Measurements from ENCODE around the gene LRP6. TPM values are rescaled to one million over a fixed set of nuclear protein-coding genes. Genes with fewer than 3 reads are reported as not detected.

The LRP6 gene
- total and polyA plus RNA-seq, 4 donors: 14.7 to 76.8 (median 23.2) TPM

DNA sequence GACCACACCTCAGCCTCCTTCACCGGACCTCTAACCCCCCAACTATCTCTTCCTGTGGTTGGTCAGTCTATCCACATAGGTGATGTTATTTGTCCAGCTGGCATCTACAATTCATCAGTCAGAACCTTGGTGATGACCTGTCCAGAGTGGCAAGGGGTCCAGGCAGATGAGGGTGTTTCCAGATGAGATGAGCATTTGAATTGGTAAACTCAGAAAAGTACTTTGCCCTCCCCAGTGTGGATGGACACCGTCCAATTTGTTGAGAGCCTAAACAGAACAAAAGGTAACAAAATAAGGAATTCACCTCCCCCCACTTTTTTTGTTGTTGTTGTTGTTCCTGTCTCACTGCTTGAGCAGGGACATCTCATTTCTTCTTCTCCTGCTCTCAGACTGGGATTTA is 34.3 kb upstream of the LRP6 start:
- Histone ChIP-seq H3K27ac (ENCODE audit: low read depth in 1 of 2, low read length in 2 of 2) (peak overlapping the region; percentile 62 to 66), H3K4me1 (ENCODE audit: control insufficient read depth in 4 of 4, insufficient read depth in 4 of 4, low read length in 3 of 4) (peaks cover 4 to 18% (median 16%) of the 10 kb centered on the region in 4 donors), H3K9me3 (ENCODE audit: control insufficient read depth in 4 of 4, low read length in 3 of 4) (no peaks in the 10 kb centered on the region), H3K36me3 (ENCODE audit: control insufficient read depth in 4 of 4, insufficient read depth in 3 of 4, low read depth in 1 of 4, low read length in 3 of 4) (no peaks in the 10 kb centered on the region), H3K27me3 (ENCODE audit: control insufficient read depth in 4 of 4, insufficient read depth in 4 of 4, low read length in 3 of 4) (no peaks in the 10 kb centered on the region), H3K9ac (ENCODE audit: low read depth in 1 of 2, low read length in 2 of 2) (no peak overlapping the region), H3K4me3 (ENCODE audit: low read depth in 1 of 3, low read length in 3 of 3) (no peak overlapping the region)
- TF ChIP-seq, protein P1, sequence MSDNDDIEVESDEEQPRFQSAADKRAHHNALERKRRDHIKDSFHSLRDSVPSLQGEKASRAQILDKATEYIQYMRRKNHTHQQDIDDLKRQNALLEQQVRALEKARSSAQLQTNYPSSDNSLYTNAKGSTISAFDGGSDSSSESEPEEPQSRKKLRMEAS (IDR thresholded peaks at IDR 0.05): no peak
- TF ChIP-seq GABPA (IDR thresholded peaks at IDR 0.05 in 1 of 2, conservative IDR thresholded peaks at IDR 0.05 in 1 of 2): no peak
- DNase-seq (ENCODE audit: low spot score): no peak
- WGBS: 55% methylated on average over 2 of the region's 2 CpGs

DNA sequence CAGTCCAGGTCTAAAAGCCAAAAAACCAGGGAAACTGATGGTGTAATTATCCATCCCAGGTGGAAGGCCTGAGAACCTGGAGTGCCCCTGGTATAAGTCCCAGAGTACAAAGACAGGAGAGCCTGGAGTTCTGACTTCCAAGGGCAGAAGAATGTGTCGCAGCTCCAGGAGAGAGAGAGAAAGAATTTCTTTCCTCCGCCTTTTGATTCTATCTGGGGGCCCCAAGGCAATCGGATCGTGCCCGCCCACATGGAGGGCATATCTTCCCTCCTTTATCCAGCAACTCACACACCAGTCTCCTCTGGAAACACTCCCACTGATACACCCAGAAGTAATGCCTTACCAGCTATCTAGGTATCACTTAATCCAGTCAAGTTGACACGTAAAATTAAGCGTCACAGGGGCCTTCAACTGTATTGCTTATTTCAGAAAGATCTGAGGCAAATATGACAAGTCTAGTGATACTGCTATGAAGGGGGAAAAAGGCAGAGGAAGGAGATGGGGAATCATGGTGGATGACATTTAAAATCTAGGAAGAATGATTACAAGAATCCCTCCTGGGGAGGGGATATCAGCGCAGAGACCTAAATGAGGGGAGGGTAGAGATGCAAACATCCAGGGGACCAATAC is 30.5 kb upstream of the LRP6 start:
- no peaks in the 10 kb centered on the region for H3K27me3 ChIP-seq (ENCODE audit: control insufficient read depth in 4 of 4, insufficient read depth in 4 of 4, low read length in 3 of 4)
- no peaks in the 10 kb centered on the region for H3K36me3 ChIP-seq (ENCODE audit: control insufficient read depth in 4 of 4, insufficient read depth in 3 of 4, low read depth in 1 of 4, low read length in 3 of 4)
- TF ChIP-seq, protein P2, sequence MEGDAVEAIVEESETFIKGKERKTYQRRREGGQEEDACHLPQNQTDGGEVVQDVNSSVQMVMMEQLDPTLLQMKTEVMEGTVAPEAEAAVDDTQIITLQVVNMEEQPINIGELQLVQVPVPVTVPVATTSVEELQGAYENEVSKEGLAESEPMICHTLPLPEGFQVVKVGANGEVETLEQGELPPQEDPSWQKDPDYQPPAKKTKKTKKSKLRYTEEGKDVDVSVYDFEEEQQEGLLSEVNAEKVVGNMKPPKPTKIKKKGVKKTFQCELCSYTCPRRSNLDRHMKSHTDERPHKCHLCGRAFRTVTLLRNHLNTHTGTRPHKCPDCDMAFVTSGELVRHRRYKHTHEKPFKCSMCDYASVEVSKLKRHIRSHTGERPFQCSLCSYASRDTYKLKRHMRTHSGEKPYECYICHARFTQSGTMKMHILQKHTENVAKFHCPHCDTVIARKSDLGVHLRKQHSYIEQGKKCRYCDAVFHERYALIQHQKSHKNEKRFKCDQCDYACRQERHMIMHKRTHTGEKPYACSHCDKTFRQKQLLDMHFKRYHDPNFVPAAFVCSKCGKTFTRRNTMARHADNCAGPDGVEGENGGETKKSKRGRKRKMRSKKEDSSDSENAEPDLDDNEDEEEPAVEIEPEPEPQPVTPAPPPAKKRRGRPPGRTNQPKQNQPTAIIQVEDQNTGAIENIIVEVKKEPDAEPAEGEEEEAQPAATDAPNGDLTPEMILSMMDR (IDR thresholded peaks at IDR 0.05; ENCODE audit: low read depth, low read length, missing input control): no peak
- no peak for TF ChIP-seq RXRA (IDR thresholded peaks at IDR 0.05)
- TF ChIP-seq HNF4G (IDR thresholded peaks at IDR 0.05): no peak
- TF ChIP-seq, protein P3, sequence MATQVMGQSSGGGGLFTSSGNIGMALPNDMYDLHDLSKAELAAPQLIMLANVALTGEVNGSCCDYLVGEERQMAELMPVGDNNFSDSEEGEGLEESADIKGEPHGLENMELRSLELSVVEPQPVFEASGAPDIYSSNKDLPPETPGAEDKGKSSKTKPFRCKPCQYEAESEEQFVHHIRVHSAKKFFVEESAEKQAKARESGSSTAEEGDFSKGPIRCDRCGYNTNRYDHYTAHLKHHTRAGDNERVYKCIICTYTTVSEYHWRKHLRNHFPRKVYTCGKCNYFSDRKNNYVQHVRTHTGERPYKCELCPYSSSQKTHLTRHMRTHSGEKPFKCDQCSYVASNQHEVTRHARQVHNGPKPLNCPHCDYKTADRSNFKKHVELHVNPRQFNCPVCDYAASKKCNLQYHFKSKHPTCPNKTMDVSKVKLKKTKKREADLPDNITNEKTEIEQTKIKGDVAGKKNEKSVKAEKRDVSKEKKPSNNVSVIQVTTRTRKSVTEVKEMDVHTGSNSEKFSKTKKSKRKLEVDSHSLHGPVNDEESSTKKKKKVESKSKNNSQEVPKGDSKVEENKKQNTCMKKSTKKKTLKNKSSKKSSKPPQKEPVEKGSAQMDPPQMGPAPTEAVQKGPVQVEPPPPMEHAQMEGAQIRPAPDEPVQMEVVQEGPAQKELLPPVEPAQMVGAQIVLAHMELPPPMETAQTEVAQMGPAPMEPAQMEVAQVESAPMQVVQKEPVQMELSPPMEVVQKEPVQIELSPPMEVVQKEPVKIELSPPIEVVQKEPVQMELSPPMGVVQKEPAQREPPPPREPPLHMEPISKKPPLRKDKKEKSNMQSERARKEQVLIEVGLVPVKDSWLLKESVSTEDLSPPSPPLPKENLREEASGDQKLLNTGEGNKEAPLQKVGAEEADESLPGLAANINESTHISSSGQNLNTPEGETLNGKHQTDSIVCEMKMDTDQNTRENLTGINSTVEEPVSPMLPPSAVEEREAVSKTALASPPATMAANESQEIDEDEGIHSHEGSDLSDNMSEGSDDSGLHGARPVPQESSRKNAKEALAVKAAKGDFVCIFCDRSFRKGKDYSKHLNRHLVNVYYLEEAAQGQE (IDR thresholded peaks at IDR 0.05): no peak
- TF ChIP-seq, protein P4, sequence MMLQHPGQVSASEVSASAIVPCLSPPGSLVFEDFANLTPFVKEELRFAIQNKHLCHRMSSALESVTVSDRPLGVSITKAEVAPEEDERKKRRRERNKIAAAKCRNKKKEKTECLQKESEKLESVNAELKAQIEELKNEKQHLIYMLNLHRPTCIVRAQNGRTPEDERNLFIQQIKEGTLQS (IDR thresholded peaks at IDR 0.05): no peak
- no peak for TF ChIP-seq JUND (IDR thresholded peaks at IDR 0.05)
- no peak for TF ChIP-seq YY1 (IDR thresholded peaks at IDR 0.05)
- no peak for TF ChIP-seq NR2F2 (IDR thresholded peaks at IDR 0.05)
- TF ChIP-seq FOXA1 (IDR thresholded peaks at IDR 0.05): no peak
- TF ChIP-seq SP1 (IDR thresholded peaks at IDR 0.05): no peak
- no peak for TF ChIP-seq EGR1 (IDR thresholded peaks at IDR 0.05; ENCODE audit: low read depth in 2 of 2)
- TF ChIP-seq, protein P1 (IDR thresholded peaks at IDR 0.05): no peak
- TF ChIP-seq, protein P5, sequence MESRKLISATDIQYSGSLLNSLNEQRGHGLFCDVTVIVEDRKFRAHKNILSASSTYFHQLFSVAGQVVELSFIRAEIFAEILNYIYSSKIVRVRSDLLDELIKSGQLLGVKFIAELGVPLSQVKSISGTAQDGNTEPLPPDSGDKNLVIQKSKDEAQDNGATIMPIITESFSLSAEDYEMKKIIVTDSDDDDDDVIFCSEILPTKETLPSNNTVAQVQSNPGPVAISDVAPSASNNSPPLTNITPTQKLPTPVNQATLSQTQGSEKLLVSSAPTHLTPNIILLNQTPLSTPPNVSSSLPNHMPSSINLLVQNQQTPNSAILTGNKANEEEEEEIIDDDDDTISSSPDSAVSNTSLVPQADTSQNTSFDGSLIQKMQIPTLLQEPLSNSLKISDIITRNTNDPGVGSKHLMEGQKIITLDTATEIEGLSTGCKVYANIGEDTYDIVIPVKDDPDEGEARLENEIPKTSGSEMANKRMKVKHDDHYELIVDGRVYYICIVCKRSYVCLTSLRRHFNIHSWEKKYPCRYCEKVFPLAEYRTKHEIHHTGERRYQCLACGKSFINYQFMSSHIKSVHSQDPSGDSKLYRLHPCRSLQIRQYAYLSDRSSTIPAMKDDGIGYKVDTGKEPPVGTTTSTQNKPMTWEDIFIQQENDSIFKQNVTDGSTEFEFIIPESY (IDR thresholded peaks at IDR 0.05): no peak
- no peak for TF ChIP-seq RAD21 (IDR thresholded peaks at IDR 0.05)
- TF ChIP-seq HNF4A (conservative IDR thresholded peaks at IDR 0.05): no peak
- TF ChIP-seq FOXA2 (IDR thresholded peaks at IDR 0.05): no peak
- no peak for TF ChIP-seq GABPA (IDR thresholded peaks at IDR 0.05 in 1 of 2, conservative IDR thresholded peaks at IDR 0.05 in 1 of 2)
- TF ChIP-seq TAF1 (conservative IDR thresholded peaks at IDR 0.05): no peak
- no peak for DNase-seq (ENCODE audit: low spot score)
- no peak overlapping the region for H3K4me3 ChIP-seq (ENCODE audit: low read depth in 1 of 3, low read length in 3 of 3)
- no peaks in the 10 kb centered on the region for H3K9me3 ChIP-seq (ENCODE audit: control insufficient read depth in 4 of 4, low read length in 3 of 4)
- WGBS: 91% methylated on average over 8 of the region's 8 CpGs
- H3K9ac ChIP-seq (ENCODE audit: low read depth in 1 of 2, low read length in 2 of 2): no peak overlapping the region
- no peak overlapping the region for H3K27ac ChIP-seq (ENCODE audit: low read depth in 1 of 2, low read length in 2 of 2)
- peaks cover 6 to 33% (median 26%) of the 10 kb centered on the region in 4 donors for H3K4me1 ChIP-seq (ENCODE audit: control insufficient read depth in 4 of 4, insufficient read depth in 4 of 4, low read length in 3 of 4)
